ENCODE results near the gene ACOX3.

ACOX3 gene

DNA sequence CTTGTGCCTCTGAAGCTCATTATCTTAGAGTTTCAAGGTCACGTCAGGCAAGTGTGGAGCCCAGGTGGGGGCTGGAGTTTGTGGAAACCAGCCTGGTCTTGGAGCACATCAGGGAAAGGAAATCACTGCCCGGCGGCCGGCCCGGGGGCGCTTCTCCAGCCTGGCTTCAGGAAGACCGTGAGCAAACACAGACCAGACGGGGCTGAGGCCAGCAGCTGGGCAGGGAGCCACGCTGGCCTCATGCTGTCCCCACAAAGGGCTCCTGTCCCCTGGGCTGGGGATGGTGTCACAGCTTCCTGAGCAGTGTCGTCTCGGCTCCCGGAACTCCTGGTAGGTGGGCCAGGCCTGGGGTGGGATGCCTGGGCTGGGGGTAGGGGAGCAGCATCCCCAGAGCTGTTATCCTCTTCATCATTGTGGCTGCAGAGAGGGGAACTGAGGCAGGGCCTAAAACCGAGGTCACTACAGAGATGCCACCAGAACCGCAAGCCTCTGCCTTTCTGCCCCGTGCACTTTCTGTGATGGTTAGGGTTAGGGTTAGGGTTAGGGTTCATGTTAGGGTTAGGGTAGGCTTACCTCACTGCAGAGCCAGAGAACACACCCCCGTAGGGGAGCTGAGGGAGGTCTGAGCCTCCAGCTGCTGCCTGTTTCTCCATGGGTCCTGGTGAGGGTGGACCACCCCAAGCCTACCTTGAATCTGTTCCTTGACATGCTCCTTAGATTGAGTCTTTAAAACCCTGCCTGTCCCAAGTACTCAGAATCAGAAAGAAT is 93.5 kb downstream of the ACOX3 start:
- H3K4me2 ChIP-seq (ENCODE audit: low read length): no peak overlapping the region
- no peaks in the 10 kb centered on the region for H3K4me1 ChIP-seq (ENCODE audit: insufficient read depth, low read length, severe bottlenecking)
- no peak overlapping the region for H3K27ac ChIP-seq (ENCODE audit: low read depth, low read length, poor library complexity, severe bottlenecking)
- H3K9ac ChIP-seq (ENCODE audit: low read length): no peak overlapping the region
- H3K9me2 ChIP-seq (ENCODE audit: low read depth, low read length): no peaks in the 10 kb centered on the region
- no peak overlapping the region for H2AFZ ChIP-seq (ENCODE audit: low read length)
- no peaks in the 10 kb centered on the region for H3K79me2 ChIP-seq (ENCODE audit: insufficient read depth, low read length)
- no peaks in the 10 kb centered on the region for H4K20me1 ChIP-seq (ENCODE audit: insufficient read depth, low read length)
- H3F3A ChIP-seq (ENCODE audit: insufficient read depth, low read length): no peaks in the 10 kb centered on the region
- H3K4me3 ChIP-seq (ENCODE audit: low read depth, low read length, poor library complexity, severe bottlenecking): no peak overlapping the region
- TF ChIP-seq EZH2 (IDR thresholded peaks at IDR 0.05; ENCODE audit: borderline replicate concordance, low read length): no peak
- TF ChIP-seq, protein P1, sequence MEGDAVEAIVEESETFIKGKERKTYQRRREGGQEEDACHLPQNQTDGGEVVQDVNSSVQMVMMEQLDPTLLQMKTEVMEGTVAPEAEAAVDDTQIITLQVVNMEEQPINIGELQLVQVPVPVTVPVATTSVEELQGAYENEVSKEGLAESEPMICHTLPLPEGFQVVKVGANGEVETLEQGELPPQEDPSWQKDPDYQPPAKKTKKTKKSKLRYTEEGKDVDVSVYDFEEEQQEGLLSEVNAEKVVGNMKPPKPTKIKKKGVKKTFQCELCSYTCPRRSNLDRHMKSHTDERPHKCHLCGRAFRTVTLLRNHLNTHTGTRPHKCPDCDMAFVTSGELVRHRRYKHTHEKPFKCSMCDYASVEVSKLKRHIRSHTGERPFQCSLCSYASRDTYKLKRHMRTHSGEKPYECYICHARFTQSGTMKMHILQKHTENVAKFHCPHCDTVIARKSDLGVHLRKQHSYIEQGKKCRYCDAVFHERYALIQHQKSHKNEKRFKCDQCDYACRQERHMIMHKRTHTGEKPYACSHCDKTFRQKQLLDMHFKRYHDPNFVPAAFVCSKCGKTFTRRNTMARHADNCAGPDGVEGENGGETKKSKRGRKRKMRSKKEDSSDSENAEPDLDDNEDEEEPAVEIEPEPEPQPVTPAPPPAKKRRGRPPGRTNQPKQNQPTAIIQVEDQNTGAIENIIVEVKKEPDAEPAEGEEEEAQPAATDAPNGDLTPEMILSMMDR (IDR thresholded peaks at IDR 0.05; ENCODE audit: low read length): no peak
- no peaks in the 10 kb centered on the region for H3K36me3 ChIP-seq (ENCODE audit: insufficient read depth, low read length)
- H3K9me3 ChIP-seq (ENCODE audit: low read length): no peaks in the 10 kb centered on the region
- H3K27me3 ChIP-seq (ENCODE audit: insufficient read depth, low read length): no peaks in the 10 kb centered on the region

DNA sequence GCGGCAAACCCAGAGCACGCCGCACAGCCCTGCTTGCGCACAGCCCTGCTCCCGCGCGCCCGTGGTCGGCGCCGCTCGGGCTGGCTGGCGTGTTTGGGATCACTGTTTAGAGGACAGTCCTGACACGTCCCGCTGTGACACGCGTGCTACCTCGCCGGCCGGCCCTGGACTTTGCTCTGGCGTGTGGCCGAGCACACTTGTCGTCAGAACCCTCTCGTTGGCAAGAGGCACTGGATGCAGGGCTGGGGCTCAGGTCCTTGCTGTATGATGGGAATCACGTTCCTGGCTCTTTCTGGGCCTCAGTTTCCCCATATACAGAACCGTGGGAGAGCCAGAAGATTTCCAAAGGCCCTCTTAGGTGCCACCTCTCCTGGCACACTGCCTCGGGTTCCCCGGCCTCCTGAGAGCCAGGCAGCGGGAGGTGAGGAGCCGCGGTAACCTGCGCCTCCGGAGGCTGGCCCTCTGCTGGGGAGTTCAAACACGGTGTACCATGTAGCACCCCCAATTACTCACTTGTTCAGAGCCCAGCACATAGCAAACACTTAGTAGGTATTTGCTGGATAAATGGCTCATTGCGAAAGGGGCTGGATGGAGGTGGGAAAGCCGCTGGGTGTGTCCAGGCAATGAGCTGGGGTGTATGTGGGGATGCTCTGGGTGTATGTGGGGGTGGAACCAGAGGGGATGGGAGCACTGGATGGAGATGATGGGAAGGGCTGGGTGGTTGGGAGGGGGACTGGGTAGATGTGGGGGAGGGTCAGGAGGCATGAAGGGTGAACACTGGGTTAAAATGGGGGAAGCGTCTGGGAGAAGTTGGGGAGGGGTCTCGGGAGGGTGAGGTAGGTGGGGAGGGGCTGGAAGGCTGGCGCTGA is 94.3 kb downstream of the ACOX3 start:
- no peaks in the 10 kb centered on the region for H3K27me3 ChIP-seq (ENCODE audit: insufficient read depth, low read length)
- H3K36me3 ChIP-seq (ENCODE audit: insufficient read depth, low read length): no peaks in the 10 kb centered on the region
- H3K27ac ChIP-seq (ENCODE audit: low read depth, low read length, poor library complexity, severe bottlenecking): no peak overlapping the region
- no peak overlapping the region for H3K4me2 ChIP-seq (ENCODE audit: low read length)
- H3K79me2 ChIP-seq (ENCODE audit: insufficient read depth, low read length): no peaks in the 10 kb centered on the region
- no peak overlapping the region for H3K9ac ChIP-seq (ENCODE audit: low read length)
- no peaks in the 10 kb centered on the region for H3F3A ChIP-seq (ENCODE audit: insufficient read depth, low read length)
- H2AFZ ChIP-seq (ENCODE audit: low read length): no peak overlapping the region
- no peaks in the 10 kb centered on the region for H3K4me1 ChIP-seq (ENCODE audit: insufficient read depth, low read length, severe bottlenecking)
- no peak for TF ChIP-seq EZH2 (IDR thresholded peaks at IDR 0.05; ENCODE audit: borderline replicate concordance, low read length)
- TF ChIP-seq, protein P1 (IDR thresholded peaks at IDR 0.05; ENCODE audit: low read length): no peak
- no peaks in the 10 kb centered on the region for H3K9me3 ChIP-seq (ENCODE audit: low read length)
- H3K4me3 ChIP-seq (ENCODE audit: low read depth, low read length, poor library complexity, severe bottlenecking): no peak overlapping the region
- no peaks in the 10 kb centered on the region for H4K20me1 ChIP-seq (ENCODE audit: insufficient read depth, low read length)
- H3K9me2 ChIP-seq (ENCODE audit: low read depth, low read length): no peaks in the 10 kb centered on the region

DNA sequence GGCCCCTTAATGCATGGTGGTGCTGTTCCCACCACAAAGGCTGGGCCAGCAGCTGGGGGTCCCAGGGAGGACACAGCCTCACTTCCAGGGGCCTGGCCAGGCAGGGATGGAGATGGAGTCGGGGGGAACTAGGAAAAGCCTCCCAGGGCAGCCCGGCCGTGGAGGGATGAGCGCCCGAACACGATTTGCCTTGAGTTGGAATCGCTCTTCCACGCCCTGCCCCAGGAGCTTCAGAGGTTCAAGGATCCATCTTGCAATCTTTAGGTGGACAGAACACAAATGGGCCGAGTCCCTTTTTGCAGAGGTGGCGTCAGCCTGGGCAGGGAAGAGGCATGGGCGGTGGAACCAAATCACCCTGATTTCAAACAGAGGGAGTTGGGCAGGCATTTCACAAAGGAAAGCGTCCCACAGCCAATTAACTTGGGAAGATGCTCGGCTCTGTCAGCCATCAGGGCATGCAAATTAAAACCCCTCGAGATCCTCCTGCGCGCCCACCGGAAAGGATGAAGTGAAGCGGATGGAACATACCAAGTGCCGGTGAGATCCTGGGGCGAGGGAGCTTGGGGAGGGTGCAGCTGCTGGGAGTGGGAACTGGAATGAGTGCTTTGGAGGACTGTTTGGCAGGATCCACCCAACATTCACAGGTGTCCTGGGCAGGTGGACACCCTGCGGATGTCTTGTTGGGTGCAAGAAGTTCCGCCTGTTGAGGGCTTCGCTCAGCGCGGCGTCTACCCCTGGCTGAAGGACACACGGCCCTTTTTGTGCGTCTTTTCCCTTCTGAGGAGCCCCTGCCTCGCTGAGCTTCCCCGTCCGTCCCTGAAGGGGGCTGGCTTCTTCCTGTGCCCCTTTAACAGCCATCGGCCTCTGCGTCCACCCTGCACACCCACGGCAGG is 95.2 kb downstream of the ACOX3 start:
- Histone ChIP-seq H3K27ac (ENCODE audit: low read depth, low read length, poor library complexity, severe bottlenecking) (no peak overlapping the region), H4K20me1 (ENCODE audit: insufficient read depth, low read length) (no peaks in the 10 kb centered on the region), H3K4me1 (ENCODE audit: insufficient read depth, low read length, severe bottlenecking) (no peaks in the 10 kb centered on the region), H3K27me3 (ENCODE audit: insufficient read depth, low read length) (no peaks in the 10 kb centered on the region), H3F3A (ENCODE audit: insufficient read depth, low read length) (no peaks in the 10 kb centered on the region), H2AFZ (ENCODE audit: low read length) (no peak overlapping the region), H3K36me3 (ENCODE audit: insufficient read depth, low read length) (no peaks in the 10 kb centered on the region), H3K9ac (ENCODE audit: low read length) (no peak overlapping the region), H3K9me2 (ENCODE audit: low read depth, low read length) (no peaks in the 10 kb centered on the region), H3K9me3 (ENCODE audit: low read length) (no peaks in the 10 kb centered on the region), H3K4me3 (ENCODE audit: low read depth, low read length, poor library complexity, severe bottlenecking) (no peak overlapping the region), H3K4me2 (ENCODE audit: low read length) (no peak overlapping the region; the same call in 1 of the 2 replicates), H3K79me2 (ENCODE audit: insufficient read depth, low read length) (no peaks in the 10 kb centered on the region)
- no peak for TF ChIP-seq EZH2 (IDR thresholded peaks at IDR 0.05; ENCODE audit: borderline replicate concordance, low read length)
- TF ChIP-seq, protein P1 (IDR thresholded peaks at IDR 0.05; ENCODE audit: low read length): no peak
